GM19023 (cell line): ENCODE measurements around the gene RPS10.
A peak's percentile ranks its signal among the peaks of the same experiment; 100 is the strongest.
"Not testable (repeated sequence)": the region's sequence is repeated elsewhere in the genome, so short reads cannot be mapped to it uniquely, and the experiment has no call there.

Experiments used
- ATAC-seq: cut with Tn5 transposase; IDR thresholded peaks from one replicate; pipeline ENCODE4 v1.9.1; 2021; ENCODE audit warnings: mild to moderate bottlenecking, moderate library complexity; ENCODE audit not compliant: unreplicated experiment

Gene RPS10

GRCh38 chr6:34393191-34393965, 32.5 kb downstream of the RPS10 start:
- ATAC-seq = no peak

GRCh38 chr6:34392497-34393190, 33.2 kb downstream of the RPS10 start, which contains the start of gene NUDT3:
Gene NUDT3 (minus strand): TSS chr6:34392669. CDS start chr6:34392362, 307 bp downstream.
- peak; percentile 74 for ATAC-seq

- peak; percentile 45 for ATAC-seq
Measured at GRCh38 chr6:34391786-34392496, 33.9 kb downstream of the RPS10 start.

GRCh38 chr6:34391473-34391785, 34.4 kb downstream of the RPS10 start:
- no peak for ATAC-seq

GRCh38 chr6:34390531-34391472, 35.1 kb downstream of the RPS10 start:
- ATAC-seq = no peak

- no peak for ATAC-seq
Measured at GRCh38 chr6:34389034-34389433, 36.8 kb downstream of the RPS10 start.

- ATAC-seq = no peak
Measured at GRCh38 chr6:34388421-34388820, 37.4 kb downstream of the RPS10 start.

- no peak for ATAC-seq
Measured at GRCh38 chr6:34386316-34387137, 39.3 kb downstream of the RPS10 start.

GRCh38 chr6:34385793-34386195, 40.1 kb downstream of the RPS10 start:
- no peak for ATAC-seq

GRCh38 chr6:34384321-34385153, 41.3 kb downstream of the RPS10 start:
- no peak for ATAC-seq

GRCh38 chr6:34383656-34384320, 42.1 kb downstream of the RPS10 start:
- ATAC-seq = no peak

- no peak for ATAC-seq
Measured at GRCh38 chr6:34383161-34383631, 42.7 kb downstream of the RPS10 start.

- no peak for ATAC-seq
Measured at GRCh38 chr6:34381081-34381480, 44.8 kb downstream of the RPS10 start.

GRCh38 chr6:34378470-34378869, 47.4 kb downstream of the RPS10 start:
- no peak for ATAC-seq

- ATAC-seq = no peak
Measured at GRCh38 chr6:34377984-34378383, 47.9 kb downstream of the RPS10 start.

- not testable (repeated sequence) for ATAC-seq
Measured at GRCh38 chr6:34377571-34377970, 48.3 kb downstream of the RPS10 start.

GRCh38 chr6:34375833-34376232, 50.0 kb downstream of the RPS10 start:
- no peak for ATAC-seq

- no peak for ATAC-seq
Measured at GRCh38 chr6:34374508-34374907, 51.4 kb downstream of the RPS10 start.
